Right renal pelvis (tissue), 4 donors: ENCODE measurements around the gene LAMB3. TPM values are rescaled to one million over a fixed set of nuclear protein-coding genes. Genes with fewer than 3 reads are reported as not detected.

Source experiments
- DNase-seq, 4 donors: peaks; one replicate each; pipeline ENCODE4 v3.0.0-alpha.2; 2013; ENCODE audit warnings: low read depth in 4 of 4, low spot score in 3 of 4, missing footprints in 1 of 4
- polyA plus RNA-seq, 4 donors: library from polyadenylated mRNA; unstranded; fragments of 120-200 nt; gene quantifications; one replicate each; pipeline ENCODE4 v1.2.1, GENCODE V29; 2013; ENCODE audit not compliant: insufficient read length in 4 of 4

The LAMB3 gene
- polyA plus RNA-seq, 4 donors = 0.93 to 1.8 (median 1.7) TPM

- DNase-seq = no peak
Observed at GRCh38 chr1:209601809-209602657, 50.2 kb downstream of the LAMB3 start.

- no peak for DNase-seq
Observed at GRCh38 chr1:209600541-209600940, 51.7 kb downstream of the LAMB3 start.

GRCh38 chr1:209598227-209598626 lies 54.0 kb downstream of the LAMB3 start:
- no peak for DNase-seq

- DNase-seq = no peak
Observed at GRCh38 chr1:209597499-209597898, 54.7 kb downstream of the LAMB3 start.

GRCh38 chr1:209595599-209596285 lies 56.5 kb downstream of the LAMB3 start:
- DNase-seq = no peak

- DNase-seq = no peak
Observed at GRCh38 chr1:209595028-209595427, 57.2 kb downstream of the LAMB3 start.

- DNase-seq = no peak
Observed at GRCh38 chr1:209594440-209594839, 57.8 kb downstream of the LAMB3 start.

- no peak for DNase-seq
Observed at GRCh38 chr1:209593747-209594146, 58.5 kb downstream of the LAMB3 start.

- no peak for DNase-seq
Observed at GRCh38 chr1:209590405-209590804, 61.8 kb downstream of the LAMB3 start.

GRCh38 chr1:209589863-209590262 lies 62.4 kb downstream of the LAMB3 start:
- DNase-seq = no peak

- DNase-seq = no peak
Observed at GRCh38 chr1:209589440-209589839, 62.8 kb downstream of the LAMB3 start.

GRCh38 chr1:209587789-209588188 lies 64.4 kb downstream of the LAMB3 start:
- no peak for DNase-seq

GRCh38 chr1:209586221-209586740 lies 65.9 kb downstream of the LAMB3 start:
- DNase-seq = no peak

GRCh38 chr1:209585672-209586071 lies 66.6 kb downstream of the LAMB3 start:
- DNase-seq = peak in 1 of 4 donors; percentile 48

GRCh38 chr1:209585197-209585596 lies 67.0 kb downstream of the LAMB3 start:
- no peak for DNase-seq

- no peak for DNase-seq
Observed at GRCh38 chr1:209584231-209584672, 68.0 kb downstream of the LAMB3 start.

GRCh38 chr1:209583408-209583807 lies 68.8 kb downstream of the LAMB3 start, which contains the start of gene CAMK1G:
Gene CAMK1G, plus strand, starts transcription at chr1:209583714. Its CDS starts 11,270 bp downstream, at chr1:209594984.
- DNase-seq = peak in 3 of 4 donors; percentile 58 to 72 (median 63)

GRCh38 chr1:209580577-209580976 lies 71.6 kb downstream of the LAMB3 start:
- DNase-seq = no peak

GRCh38 chr1:209577346-209577745 lies 74.9 kb downstream of the LAMB3 start:
- no peak for DNase-seq

- DNase-seq = peak in 3 of 4 donors; percentile 58 to 69 (median 67)
Observed at GRCh38 chr1:209576392-209577197, 75.6 kb downstream of the LAMB3 start.

- no peak for DNase-seq
Observed at GRCh38 chr1:209570743-209571142, 81.5 kb downstream of the LAMB3 start.
